ENCODE results near the gene GBX2. TPM values are rescaled to one million over a fixed set of nuclear protein-coding genes. Genes with fewer than 3 reads are reported as not detected.
A peak's percentile ranks its signal among the peaks of the same experiment; 100 is the strongest.

GBX2 gene
- total RNA-seq, 1 experiment from 2014 or later = 5.9 TPM

DNA sequence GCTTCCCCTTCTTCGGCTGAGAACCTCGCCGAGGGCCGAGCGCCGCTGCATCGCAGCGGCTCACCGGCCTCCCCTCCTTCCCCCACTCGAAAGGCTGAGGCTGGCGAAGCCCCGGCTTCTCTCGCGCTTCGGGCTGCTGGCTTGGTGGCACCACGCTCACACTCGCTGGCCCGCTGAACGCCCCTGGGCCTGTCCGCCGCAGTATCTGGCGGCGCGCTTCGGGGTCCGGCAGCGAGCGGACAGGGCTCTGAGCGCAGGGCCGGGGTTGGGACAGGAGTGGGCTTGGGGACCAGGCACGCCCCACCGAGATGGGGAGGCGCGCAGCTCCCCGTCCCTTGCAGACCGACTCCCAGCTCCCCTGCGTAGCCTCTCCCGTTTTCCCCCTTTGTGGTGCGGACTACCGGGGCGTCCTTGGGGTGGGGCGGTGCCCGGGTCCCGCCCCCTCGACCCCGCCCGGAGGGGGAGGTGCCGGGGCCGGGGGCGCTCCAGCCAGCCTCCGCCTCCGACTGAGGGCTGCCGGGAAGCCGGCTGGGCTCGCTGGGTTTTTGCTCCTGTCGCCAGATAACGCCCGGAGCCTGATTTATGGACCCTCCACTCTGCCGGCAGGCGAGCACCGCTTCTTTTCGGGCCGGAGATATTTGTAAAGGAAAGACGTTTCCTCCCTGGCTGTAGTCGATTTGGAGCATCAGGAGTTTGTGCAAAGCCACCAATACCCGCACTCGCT, 3.8 kb downstream of the GBX2 start:
- ChIA-PET CTCF (interaction anchor here (0.9 kb wide), 1 partner anchor 13 kb away, joined by 3 read pairs; no protein-coding TSS in a partner anchor), POLR2A (no interaction called here), RAD21 (ENCODE audit: low non-redundant PET in 1 of 2, low total read pairs in 2 of 2, uncharacterized antibody in 2 of 2, unreplicated experiment in 2 of 2) (no interaction called here)
- no peaks in the 10 kb centered on the region for H3K27me3 ChIP-seq (ENCODE audit: insufficient read depth, low read length)
- H3K9me3 ChIP-seq (ENCODE audit: control insufficient read depth in 1 of 2, insufficient read depth in 1 of 2, low read depth in 1 of 2, low read length in 2 of 2) = no peaks in the 10 kb centered on the region
- TSS peak; percentile 52 for BruUV-seq (replicated peaks)
- H3K4me3 ChIP-seq (replicated peaks in 1 of 2; ENCODE audit: low read depth in 1 of 2, low read length in 2 of 2) = peak overlapping the region; percentile 51 to 63
- ATAC-seq (peak; percentile 33), DNase-seq (ENCODE audit: low read depth, low spot score) (no peak)
- H3K9me2 ChIP-seq (ENCODE audit: insufficient read depth) = no peaks in the 10 kb centered on the region
- intact Hi-C loops (cut with micrococcal nuclease) = no loop called here
- peaks cover 13% of the 10 kb centered on the region for H3K79me2 ChIP-seq (ENCODE audit: insufficient read depth, low read length)
- H3K36me3 ChIP-seq (ENCODE audit: control insufficient read depth in 1 of 2, insufficient read depth in 2 of 2, low read length in 2 of 2) = no peaks in the 10 kb centered on the region; a peak in 1 of 4 replicates
- H3K9ac ChIP-seq (ENCODE audit: low read length) = peak overlapping the region; percentile 57
- H2AFZ ChIP-seq (ENCODE audit: low read depth, low read length, poor library complexity, severe bottlenecking) = no peak overlapping the region
- H4K20me1 ChIP-seq (ENCODE audit: insufficient read depth) = no peaks in the 10 kb centered on the region
- H3K4me2 ChIP-seq (ENCODE audit: low read length) = peak overlapping the region; percentile 79
- H3K27ac ChIP-seq (ENCODE audit: low read depth, low read length) = peak overlapping the region; percentile 82
- H3K4me1 ChIP-seq (ENCODE audit: control insufficient read depth in 1 of 2, insufficient read depth in 2 of 2, low read length in 2 of 2) = peaks cover 0 to 27% of the 10 kb centered on the region in 2 experiments; a peak in 1 of 4 replicates
- TF ChIP-seq ZNF274 (IDR thresholded peaks at IDR 0.05; ENCODE audit: low read depth, low read length) = no peak
- TF ChIP-seq, protein P1, sequence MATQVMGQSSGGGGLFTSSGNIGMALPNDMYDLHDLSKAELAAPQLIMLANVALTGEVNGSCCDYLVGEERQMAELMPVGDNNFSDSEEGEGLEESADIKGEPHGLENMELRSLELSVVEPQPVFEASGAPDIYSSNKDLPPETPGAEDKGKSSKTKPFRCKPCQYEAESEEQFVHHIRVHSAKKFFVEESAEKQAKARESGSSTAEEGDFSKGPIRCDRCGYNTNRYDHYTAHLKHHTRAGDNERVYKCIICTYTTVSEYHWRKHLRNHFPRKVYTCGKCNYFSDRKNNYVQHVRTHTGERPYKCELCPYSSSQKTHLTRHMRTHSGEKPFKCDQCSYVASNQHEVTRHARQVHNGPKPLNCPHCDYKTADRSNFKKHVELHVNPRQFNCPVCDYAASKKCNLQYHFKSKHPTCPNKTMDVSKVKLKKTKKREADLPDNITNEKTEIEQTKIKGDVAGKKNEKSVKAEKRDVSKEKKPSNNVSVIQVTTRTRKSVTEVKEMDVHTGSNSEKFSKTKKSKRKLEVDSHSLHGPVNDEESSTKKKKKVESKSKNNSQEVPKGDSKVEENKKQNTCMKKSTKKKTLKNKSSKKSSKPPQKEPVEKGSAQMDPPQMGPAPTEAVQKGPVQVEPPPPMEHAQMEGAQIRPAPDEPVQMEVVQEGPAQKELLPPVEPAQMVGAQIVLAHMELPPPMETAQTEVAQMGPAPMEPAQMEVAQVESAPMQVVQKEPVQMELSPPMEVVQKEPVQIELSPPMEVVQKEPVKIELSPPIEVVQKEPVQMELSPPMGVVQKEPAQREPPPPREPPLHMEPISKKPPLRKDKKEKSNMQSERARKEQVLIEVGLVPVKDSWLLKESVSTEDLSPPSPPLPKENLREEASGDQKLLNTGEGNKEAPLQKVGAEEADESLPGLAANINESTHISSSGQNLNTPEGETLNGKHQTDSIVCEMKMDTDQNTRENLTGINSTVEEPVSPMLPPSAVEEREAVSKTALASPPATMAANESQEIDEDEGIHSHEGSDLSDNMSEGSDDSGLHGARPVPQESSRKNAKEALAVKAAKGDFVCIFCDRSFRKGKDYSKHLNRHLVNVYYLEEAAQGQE (IDR thresholded peaks at IDR 0.05; ENCODE audit: low read depth) = no peak
- no peak for TF ChIP-seq EZH2phosphoT487 (IDR thresholded peaks at IDR 0.05; ENCODE audit: borderline replicate concordance)
- TF ChIP-seq, protein P2, sequence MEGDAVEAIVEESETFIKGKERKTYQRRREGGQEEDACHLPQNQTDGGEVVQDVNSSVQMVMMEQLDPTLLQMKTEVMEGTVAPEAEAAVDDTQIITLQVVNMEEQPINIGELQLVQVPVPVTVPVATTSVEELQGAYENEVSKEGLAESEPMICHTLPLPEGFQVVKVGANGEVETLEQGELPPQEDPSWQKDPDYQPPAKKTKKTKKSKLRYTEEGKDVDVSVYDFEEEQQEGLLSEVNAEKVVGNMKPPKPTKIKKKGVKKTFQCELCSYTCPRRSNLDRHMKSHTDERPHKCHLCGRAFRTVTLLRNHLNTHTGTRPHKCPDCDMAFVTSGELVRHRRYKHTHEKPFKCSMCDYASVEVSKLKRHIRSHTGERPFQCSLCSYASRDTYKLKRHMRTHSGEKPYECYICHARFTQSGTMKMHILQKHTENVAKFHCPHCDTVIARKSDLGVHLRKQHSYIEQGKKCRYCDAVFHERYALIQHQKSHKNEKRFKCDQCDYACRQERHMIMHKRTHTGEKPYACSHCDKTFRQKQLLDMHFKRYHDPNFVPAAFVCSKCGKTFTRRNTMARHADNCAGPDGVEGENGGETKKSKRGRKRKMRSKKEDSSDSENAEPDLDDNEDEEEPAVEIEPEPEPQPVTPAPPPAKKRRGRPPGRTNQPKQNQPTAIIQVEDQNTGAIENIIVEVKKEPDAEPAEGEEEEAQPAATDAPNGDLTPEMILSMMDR (IDR thresholded peaks at IDR 0.05 in 2 of 3, conservative IDR thresholded peaks at IDR 0.05 in 1 of 3; ENCODE audit: borderline replicate concordance in 1 of 3, insufficient read depth in 1 of 3, low read depth in 2 of 3, low read length in 2 of 3) = no peak
- TF ChIP-seq, protein P3, sequence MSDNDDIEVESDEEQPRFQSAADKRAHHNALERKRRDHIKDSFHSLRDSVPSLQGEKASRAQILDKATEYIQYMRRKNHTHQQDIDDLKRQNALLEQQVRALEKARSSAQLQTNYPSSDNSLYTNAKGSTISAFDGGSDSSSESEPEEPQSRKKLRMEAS (IDR thresholded peaks at IDR 0.05) = 0 out of 2 replicates have a peak, but pooled peaks have one; percentile 2
- TF ChIP-seq, protein P4, sequence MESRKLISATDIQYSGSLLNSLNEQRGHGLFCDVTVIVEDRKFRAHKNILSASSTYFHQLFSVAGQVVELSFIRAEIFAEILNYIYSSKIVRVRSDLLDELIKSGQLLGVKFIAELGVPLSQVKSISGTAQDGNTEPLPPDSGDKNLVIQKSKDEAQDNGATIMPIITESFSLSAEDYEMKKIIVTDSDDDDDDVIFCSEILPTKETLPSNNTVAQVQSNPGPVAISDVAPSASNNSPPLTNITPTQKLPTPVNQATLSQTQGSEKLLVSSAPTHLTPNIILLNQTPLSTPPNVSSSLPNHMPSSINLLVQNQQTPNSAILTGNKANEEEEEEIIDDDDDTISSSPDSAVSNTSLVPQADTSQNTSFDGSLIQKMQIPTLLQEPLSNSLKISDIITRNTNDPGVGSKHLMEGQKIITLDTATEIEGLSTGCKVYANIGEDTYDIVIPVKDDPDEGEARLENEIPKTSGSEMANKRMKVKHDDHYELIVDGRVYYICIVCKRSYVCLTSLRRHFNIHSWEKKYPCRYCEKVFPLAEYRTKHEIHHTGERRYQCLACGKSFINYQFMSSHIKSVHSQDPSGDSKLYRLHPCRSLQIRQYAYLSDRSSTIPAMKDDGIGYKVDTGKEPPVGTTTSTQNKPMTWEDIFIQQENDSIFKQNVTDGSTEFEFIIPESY (IDR thresholded peaks at IDR 0.05; ENCODE audit: extremely low read depth, insufficient replicate concordance, low read length) = no peak
- no peak for TF ChIP-seq EZH2 (IDR thresholded peaks at IDR 0.05)
- TF ChIP-seq ELF1 (IDR thresholded peaks at IDR 0.05; ENCODE audit: borderline replicate concordance, low read depth) = no peak
- TF ChIP-seq POLR2AphosphoS5 (IDR thresholded peaks at IDR 0.05; ENCODE audit: low read depth, low read length) = peak; percentile 79
- no peak for TF ChIP-seq JUND (IDR thresholded peaks at IDR 0.05)
- no peak for TF ChIP-seq POLR2A (IDR thresholded peaks at IDR 0.05; ENCODE audit: borderline replicate concordance, extremely low read depth, insufficient read depth, insufficient read length)
- no peak for TF ChIP-seq CBX3 (IDR thresholded peaks at IDR 0.05; ENCODE audit: low read depth)
- no peak for TF ChIP-seq YY1 (IDR thresholded peaks at IDR 0.05; ENCODE audit: extremely low read depth, insufficient replicate concordance, low read depth, low read length)
- no peak for TF ChIP-seq TCF7L2 (IDR thresholded peaks at IDR 0.05; ENCODE audit: borderline replicate concordance, extremely low read depth, insufficient read depth, insufficient read length)
- no peak for TF ChIP-seq SRF (IDR thresholded peaks at IDR 0.05; ENCODE audit: low read depth)
- TF ChIP-seq EGR1 (IDR thresholded peaks at IDR 0.05; ENCODE audit: low read depth) = peak; percentile 58; the same call in 1 of the 2 replicates
- no peak for TF ChIP-seq SIN3A (IDR thresholded peaks at IDR 0.05; ENCODE audit: low read depth)
- TF ChIP-seq, protein P5, sequence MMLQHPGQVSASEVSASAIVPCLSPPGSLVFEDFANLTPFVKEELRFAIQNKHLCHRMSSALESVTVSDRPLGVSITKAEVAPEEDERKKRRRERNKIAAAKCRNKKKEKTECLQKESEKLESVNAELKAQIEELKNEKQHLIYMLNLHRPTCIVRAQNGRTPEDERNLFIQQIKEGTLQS (IDR thresholded peaks at IDR 0.05) = no peak
- TF ChIP-seq FOSL1 (IDR thresholded peaks at IDR 0.05; ENCODE audit: low read depth) = no peak
